ENCODE results near the gene DMRTA2. TPM values are rescaled to one million over a fixed set of nuclear protein-coding genes. Genes with fewer than 3 reads are reported as not detected.

DMRTA2 gene
- total RNA-seq = not detected

- no peak for DNase-seq
Observed at GRCh38 chr1:50422946-50423669, at the start of gene DMRTA2. Gene DMRTA2, minus strand, starts transcription at chr1:50423443. Its CDS starts 1,907 bp downstream, at chr1:50421536.

DNA sequence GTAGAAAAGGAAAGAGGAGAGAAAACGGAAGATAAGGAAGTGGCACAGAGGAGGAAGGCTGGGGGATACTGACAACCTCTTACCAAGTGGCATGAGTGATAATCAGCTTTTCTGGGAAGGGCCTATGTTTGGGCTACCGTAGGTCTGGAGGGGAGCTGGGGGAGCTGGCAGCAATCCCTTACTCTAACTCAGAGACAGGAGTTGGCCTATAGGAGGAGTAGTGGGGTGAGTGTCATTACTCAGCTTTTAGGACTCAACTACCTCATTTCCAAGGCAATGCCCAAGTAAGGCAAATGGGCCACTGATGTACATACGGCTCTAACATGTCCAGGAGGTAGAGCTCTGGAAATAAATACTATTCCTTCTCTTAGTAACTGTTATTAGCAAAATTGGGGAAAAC lies 48.7 kb upstream of the DMRTA2 start:
- no peak for DNase-seq

DNA sequence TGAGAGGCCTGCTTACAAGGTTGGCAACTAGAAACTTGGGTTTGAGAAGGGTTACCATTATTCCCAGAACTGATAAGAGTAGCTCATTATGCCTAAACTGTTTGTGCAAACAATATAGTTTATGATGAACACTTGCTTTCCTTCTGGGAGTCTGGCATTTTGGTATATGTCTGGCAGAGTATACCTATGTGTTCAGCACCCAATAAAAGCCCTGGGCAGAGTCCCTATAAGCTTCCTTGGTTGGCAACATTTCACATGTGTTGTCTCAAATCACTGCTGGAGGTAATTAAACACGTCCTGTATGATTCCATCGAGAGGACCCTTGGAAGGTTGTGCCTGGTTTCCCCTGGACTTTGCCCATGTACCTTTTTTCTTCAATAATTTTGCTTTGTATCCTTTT lies 39.7 kb upstream of the DMRTA2 start:
- no peak for DNase-seq

DNA sequence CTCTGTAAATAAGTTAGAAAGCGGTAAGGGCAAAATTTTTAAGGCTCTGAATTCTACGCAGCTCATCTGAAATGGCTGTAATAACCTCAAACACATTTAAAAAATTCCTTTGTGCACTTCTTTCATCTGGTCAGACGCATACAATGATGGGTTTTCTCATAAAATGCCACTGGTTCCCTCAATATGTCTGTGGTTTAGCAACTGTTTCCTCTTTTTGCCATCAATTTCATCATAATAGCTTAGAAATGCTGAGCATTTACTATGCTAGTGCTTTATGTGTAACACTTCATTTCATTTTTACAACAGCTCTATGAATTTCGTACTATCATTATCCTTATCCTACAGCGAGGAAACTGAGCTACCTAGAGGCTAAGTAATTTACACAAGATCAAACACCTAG lies 35.3 kb upstream of the DMRTA2 start:
- DNase-seq = no peak

DNA sequence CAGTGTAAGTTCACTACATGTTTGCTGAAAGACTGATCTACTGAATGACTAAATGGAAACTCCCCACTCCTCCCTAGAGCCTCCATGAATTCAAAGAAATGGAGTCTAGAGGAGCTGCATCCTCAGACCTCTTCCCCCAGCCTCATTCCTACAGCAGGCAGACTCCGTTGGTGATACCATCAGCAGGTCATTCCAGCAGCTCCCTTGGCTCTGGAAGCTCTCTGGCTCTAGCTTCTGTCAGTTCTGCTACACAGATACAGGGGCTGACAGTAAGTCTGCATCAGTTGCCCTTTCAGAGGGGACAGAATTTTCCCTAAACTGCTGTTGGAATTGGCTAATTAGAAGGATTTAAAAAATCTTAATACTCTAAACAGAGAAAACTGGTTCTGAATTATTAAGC lies 31.7 kb upstream of the DMRTA2 start:
- DNase-seq = no peak

- no peak for DNase-seq
Observed at GRCh38 chr1:50453266-50453665, 30.0 kb upstream of the DMRTA2 start.

DNA sequence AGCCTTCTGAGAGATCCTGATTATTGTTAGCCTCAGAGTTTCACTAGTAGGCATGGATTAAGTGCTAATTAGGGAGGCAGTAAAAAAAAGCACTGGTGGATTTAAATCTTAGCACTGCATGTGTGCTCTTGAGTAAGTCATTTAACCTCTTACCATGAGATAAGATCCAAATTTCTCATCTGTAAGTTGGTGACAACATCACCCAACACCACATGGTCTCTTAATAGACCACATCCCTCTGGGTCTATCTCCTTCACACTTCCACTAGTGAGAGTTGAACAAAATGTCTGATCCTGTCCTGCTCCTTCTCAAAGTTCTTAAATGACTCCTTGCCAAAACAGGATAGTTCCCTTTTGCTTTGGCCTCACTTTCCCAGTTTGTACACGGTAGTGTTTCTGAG lies 29.5 kb upstream of the DMRTA2 start:
- DNase-seq = no peak

DNA sequence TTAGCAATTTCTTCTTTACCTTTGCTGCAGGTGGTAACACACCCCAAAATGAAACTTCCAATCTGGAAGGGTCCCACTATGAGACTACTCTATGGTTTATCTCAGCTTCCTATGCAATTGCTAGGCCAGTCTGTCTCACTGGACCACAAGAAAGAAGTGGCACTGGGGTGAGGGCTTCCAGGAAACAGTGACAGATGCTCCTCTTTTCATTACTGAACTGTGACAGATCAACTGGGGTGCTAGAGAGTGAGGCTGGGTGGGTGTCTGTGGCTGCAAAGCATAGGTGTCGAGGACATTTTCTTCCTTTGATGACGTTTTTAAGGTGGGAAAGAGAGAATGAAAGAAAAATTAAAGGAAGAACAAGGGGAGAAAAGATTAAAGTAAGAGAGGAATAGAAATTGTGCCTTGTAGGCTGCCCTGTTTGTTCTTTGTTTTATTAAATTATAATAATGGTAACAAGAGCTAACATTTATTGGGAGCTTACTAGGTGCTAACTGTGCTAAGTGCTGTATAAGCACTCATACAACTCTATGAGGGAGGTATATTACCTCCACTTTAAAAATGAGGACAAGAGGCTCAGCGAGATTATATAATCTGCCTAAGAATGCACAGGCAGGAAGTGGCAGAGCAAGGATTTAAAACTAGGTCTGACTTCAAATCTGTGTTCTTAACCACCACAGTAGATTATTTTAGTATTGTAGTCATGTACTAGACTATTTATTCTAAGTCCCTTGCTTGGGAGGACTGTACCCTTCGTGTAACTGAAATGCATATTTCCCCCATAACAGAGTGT lies 27.8 kb upstream of the DMRTA2 start:
- no peak for DNase-seq

DNA sequence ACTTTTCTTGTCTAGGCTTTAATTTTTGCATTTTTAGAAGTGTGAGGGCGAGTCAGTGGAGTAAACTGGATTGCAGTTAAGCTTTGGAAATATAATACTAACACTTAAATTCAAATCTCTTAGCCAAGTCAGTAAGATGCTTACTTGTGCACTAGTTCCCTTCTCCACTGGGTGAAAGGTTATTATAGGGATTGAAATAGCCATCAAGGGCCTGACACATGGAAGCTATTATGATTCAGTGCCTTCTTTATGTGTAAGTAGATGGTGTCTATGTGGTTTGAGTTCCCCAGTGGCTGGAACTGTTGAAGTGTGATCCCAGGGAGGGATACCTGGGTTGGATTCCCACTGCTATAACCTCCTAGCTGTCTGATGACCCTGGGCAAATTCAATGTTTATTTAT lies 24.7 kb upstream of the DMRTA2 start:
- no peak for DNase-seq

GRCh38 chr1:50441183-50441582 lies 17.9 kb upstream of the DMRTA2 start:
- no peak for DNase-seq

- DNase-seq = no peak
Observed at GRCh38 chr1:50438945-50439344, 15.7 kb upstream of the DMRTA2 start.

GRCh38 chr1:50436489-50436888 lies 13.2 kb upstream of the DMRTA2 start:
- DNase-seq = no peak

DNA sequence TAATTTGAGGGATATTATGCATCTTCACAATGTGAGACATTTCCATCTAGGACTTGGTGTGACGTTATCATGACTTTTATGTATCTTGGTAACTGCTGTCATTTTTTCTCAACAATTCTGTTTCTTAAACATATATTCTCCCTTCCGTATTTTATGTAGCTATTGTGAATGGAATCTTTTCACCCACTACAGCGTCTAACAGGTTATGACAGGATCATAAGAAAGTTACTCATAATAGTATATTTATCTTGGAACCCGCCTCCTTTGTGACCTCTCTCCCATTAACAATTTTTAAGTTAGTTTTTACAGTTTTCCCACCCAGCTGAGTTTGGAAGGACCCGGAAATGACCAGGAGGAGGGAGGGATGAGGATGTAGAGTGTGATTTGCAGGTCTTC lies 6.8 kb upstream of the DMRTA2 start:
- no peak for DNase-seq

GRCh38 chr1:50427818-50428779 lies 4.9 kb upstream of the DMRTA2 start:
- DNase-seq = no peak

GRCh38 chr1:50427086-50427817 lies 4.0 kb upstream of the DMRTA2 start:
- DNase-seq = no peak

- no peak for DNase-seq
Observed at GRCh38 chr1:50426702-50427085, 3.5 kb upstream of the DMRTA2 start.

DNA sequence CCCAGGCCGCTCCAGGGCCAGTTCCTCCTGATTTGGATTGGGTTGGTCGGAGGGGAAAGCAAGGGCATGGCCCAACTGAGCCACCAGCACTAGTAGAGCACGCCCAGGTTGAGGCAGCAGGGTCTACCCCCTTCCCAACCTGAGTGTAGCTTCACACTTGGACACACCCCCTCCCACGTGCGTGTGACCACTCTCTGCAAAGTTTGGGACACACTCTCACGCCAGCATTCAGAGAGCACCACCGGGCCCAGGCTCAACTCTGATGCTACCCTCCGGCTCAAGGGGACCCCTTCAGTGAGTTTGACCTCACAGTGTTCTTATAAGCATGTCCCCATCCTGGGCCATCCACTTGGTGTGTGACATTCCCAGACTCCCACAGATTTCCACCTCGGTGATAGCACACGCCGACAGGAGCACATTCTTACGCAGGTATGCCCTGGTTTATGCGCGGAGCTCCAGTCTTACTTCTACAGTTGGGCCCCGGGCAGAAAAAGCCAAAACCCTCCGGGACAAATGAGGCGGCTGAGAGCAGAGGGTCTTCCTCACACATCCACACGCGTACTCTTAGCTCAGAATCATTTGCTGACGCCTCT lies 3.0 kb upstream of the DMRTA2 start:
- no peak for DNase-seq

- DNase-seq = no peak
Observed at GRCh38 chr1:50425376-50426107, 2.3 kb upstream of the DMRTA2 start.

DNA sequence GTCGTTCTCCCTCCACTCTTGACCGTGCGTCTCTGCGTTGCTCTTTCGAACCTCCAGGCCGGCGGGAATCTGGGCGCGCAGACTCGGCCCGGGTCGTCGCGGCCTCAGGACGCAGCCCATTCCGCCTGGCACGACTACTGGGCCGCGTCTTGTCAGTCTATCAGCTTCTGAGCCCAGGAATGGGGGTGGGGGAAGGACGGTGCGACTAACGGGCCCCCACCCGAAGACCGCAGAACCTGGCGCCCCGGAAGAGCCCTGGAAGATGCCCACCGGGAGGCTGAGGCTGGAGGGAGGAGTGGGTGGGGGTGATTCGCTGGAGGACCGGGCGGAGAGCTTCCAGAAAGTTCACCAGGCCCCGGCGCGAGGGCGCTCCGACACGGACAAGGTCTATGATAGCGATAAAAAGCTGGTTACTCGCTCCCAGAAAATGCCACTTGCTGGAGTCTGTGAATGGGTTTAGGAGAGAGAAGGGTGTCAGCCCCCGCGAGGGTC lies 1.7 kb upstream of the DMRTA2 start:
- no peak for DNase-seq

GRCh38 chr1:50424045-50424883 lies 1.0 kb upstream of the DMRTA2 start:
- DNase-seq = no peak

Data from tongue (tissue), 2 donors.